K562 treated with DMSO at 1 percent for 4 hours (cell line): Measurements from ENCODE around the gene ETNK2. TPM values are rescaled to one million over a fixed set of nuclear protein-coding genes. Genes with fewer than 3 reads are reported as not detected.

Experiments
- total RNA-seq: library from RNA; unstranded; fragments of 300-600 nt; gene quantifications from 2 replicates; pipeline ENCODE4 v1.2.3, GENCODE V29; 2022; ENCODE audit not compliant: insufficient read depth

ETNK2 gene
- not detected in 2 replicates for total RNA-seq

GRCh38 chr1:204151552-204152309, at the start of gene ETNK2:
Gene ETNK2, minus strand, starts transcription at chr1:204152044. Its CDS starts 192 bp downstream, at chr1:204151852.

GRCh38 chr1:204196068-204196795, 44.4 kb upstream of the ETNK2 start, which contains the start of gene KISS1:
Gene KISS1, minus strand, starts transcription at chr1:204196491. Its CDS starts 3,615 bp downstream, at chr1:204192876.

GRCh38 chr1:204166219-204166618, 14.4 kb upstream of the ETNK2 start, which contains the start of gene REN:
Gene REN, minus strand, starts transcription at chr1:204166337. Its CDS starts 44 bp downstream, at chr1:204166293.

Other genes with a start within 250 kb of the ETNK2 start
- gene SOX13, start 78.9 kb downstream of the ETNK2 start, total RNA-seq = not detected in 2 replicates
- gene REN, start 14.3 kb upstream of the ETNK2 start, total RNA-seq = 0.80 TPM in 1 of 2 replicates, not detected in the other
- gene KISS1, start 44.4 kb upstream of the ETNK2 start, total RNA-seq = not detected in 2 replicates
- not detected in 2 replicates for gene GOLT1A, start 61.9 kb upstream of the ETNK2 start, total RNA-seq
- gene PLEKHA6, start 207.9 kb upstream of the ETNK2 start, total RNA-seq = 0.27 and 0.37 TPM in 2 replicates